ENCODE data around the gene ATP5F1E. TPM values are rescaled to one million over a fixed set of nuclear protein-coding genes. Genes with fewer than 3 reads are reported as not detected.
A peak's percentile ranks its signal among the peaks of the same experiment; 100 is the strongest.
"Not testable (repeated sequence)": the region's sequence is repeated elsewhere in the genome, so short reads cannot be mapped to it uniquely, and the experiment has no call there.

ATP5F1E gene
- total RNA-seq, 1 experiment from 2014 or later: 33.9 TPM

- DNase-seq (ENCODE audit: low read depth): no peak
These were observed 39.2 kb downstream of the ATP5F1E start for GRCh38 chr20:58992911-58993310.

DNA sequence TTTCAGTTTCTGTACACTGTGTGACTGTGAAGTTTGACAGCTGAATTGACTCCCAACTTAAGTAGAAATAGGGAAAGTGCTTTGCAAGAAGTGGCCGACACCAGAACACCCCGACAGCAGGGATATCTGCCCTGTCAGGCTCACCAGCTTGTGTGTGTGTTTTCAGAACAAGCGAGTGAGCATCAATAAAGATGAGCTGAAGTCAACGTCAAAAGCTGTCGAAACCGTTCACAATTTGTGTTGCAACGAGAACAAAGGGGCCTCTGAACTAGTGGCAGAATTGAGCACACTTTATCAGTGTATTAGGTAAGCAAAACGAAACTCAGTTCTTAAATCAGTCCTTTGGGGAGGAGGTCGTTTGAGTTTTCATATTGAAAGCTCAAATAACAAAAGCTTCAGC, 40.4 kb downstream of the ATP5F1E start:
- no peak for DNase-seq (ENCODE audit: low read depth)

- no peak for DNase-seq (ENCODE audit: low read depth)
These were observed 41.3 kb downstream of the ATP5F1E start for GRCh38 chr20:58990651-58991445.

DNA sequence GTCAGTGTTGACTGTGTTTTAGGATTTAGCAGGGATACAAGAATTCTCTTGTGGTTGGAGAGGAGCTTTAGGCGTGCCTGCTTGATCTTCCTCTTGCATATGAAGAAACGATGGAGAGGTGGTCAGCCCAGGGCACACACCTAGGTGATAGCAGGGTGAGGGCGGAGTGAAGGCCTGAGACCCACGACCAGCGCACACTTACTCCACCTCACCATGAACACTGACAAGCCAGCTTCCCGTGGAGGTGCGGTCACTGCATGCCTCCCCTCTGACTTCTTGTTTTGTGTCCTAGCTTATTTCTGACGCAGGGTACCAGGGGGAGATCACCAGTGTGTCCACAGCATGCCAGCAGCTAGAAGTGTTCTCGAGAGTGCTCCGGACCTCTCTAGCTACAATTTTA, 42.9 kb downstream of the ATP5F1E start:
- no peak for DNase-seq (ENCODE audit: low read depth)

- DNase-seq (ENCODE audit: low read depth): no peak
These were observed 43.6 kb downstream of the ATP5F1E start for GRCh38 chr20:58988565-58988882.

GRCh38 chr20:58987790-58988564, 44.2 kb downstream of the ATP5F1E start:
- no peak for DNase-seq (ENCODE audit: low read depth)

GRCh38 chr20:58986968-58987517, 45.1 kb downstream of the ATP5F1E start:
- no peak for DNase-seq (ENCODE audit: low read depth)

- no peak for DNase-seq (ENCODE audit: low read depth)
These were observed 45.7 kb downstream of the ATP5F1E start for GRCh38 chr20:58986286-58986967.

DNA sequence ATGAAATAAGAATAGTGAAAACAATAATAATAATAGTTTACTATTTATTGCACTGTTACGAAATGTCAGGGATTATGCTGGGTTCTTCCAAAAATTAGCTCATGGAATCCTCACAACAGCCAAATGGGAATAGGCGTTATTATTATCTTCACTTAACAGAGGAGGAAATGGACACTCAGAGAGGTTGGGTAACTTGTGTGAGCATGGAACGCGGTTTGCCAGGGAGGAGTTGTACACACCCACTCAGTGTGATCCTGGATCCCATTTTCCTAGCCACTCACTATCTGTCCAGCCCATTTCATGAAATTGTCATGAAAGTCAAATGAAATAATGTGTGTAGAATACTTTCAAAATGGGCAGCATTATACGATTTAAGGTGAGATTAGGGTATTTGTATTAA, 46.5 kb downstream of the ATP5F1E start:
- no peak for DNase-seq (ENCODE audit: low read depth)

DNA sequence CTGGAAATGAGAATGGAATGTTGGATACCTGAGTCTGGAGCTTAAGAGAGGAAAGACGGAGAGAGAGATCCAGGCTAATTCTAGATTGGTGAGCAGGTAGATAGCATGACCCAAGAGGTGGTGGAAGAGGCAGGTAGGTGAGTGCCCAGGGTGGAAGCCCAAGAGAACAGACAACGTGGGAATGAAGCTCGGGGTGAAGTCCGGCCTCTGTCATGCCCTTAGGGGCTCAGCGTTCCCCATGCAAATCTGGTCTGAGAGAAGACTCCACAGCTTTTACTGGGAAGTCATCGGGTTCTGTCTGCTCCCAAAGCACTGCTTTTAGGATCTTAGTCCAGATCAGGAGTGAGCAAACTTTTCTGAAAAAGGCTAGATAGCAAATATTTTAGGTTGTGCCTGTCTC, 47.4 kb downstream of the ATP5F1E start:
- DNase-seq (ENCODE audit: low read depth): no peak

GRCh38 chr20:58983115-58983468, 49.0 kb downstream of the ATP5F1E start:
- not testable (repeated sequence) for DNase-seq (ENCODE audit: low read depth)

DNA sequence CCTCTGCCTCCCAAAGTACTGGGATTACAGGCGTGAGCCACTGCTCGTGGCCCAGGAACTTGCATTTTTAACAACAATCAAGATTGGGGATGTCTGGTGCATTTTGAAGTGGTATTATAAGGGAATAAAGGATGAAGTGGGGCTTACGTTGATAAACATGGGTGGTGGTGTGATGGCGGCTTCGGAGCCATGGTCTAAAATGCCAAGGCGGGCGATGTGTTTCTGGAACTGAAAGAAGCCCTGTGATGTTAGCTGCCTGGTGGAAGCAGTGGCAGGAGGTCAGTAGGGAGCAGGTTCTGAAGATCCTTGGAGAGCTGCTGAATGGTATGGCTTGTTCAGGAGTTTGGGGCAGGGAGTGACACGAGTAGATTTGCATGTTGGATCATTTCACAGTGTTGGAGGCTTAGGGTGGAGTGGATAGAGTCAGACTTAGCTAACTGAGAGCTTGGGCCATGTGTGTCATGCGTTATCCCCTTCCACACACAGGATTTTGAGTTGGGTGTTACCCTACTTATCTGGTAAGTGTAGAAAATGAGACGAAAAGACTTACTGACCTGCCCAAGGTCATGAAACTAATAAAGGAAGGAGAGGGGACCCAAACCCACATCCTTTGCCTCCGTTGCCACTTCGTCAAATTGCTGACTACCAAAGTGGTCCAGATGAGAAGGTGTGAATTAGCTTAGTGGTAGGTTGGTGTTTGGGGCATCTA, 49.6 kb downstream of the ATP5F1E start:
- no peak for DNase-seq (ENCODE audit: low read depth)

DNA sequence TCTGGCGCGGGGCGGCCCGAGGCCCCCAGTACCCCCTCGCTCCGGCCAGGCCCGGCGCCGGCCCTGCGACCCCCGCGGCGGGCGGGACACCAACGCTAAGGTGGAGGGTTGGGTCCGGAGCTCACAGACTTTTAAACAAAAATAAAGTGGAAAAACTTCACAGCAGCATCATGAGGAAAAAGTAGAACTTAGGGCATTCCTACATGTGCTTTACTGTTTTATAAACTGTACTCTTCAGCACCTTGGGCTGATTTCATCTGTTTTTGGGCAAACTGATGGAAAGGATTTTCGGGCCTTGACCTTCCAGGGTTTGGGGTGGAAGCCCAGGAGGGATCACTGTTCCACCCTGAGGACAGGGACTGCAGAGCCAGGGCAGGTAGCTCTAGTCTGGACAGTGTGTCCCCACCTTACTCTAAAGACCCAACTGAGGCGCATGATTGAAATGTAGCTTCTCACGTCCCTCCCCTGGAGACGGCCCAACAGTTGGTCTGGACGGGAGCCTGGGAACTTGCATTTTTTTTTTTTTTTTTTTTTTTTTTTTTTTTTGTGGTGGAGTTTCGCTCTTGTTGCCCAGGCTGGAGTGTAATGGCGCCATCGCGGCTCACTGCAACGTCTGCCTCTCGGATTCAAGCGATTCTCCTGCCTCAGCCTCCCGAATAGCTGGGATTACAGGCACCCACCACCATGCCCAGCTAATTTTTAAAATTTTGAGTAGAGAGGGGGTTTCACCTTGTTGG, 50.3 kb downstream of the ATP5F1E start:
- DNase-seq (ENCODE audit: low read depth): peak; percentile 23

DNA sequence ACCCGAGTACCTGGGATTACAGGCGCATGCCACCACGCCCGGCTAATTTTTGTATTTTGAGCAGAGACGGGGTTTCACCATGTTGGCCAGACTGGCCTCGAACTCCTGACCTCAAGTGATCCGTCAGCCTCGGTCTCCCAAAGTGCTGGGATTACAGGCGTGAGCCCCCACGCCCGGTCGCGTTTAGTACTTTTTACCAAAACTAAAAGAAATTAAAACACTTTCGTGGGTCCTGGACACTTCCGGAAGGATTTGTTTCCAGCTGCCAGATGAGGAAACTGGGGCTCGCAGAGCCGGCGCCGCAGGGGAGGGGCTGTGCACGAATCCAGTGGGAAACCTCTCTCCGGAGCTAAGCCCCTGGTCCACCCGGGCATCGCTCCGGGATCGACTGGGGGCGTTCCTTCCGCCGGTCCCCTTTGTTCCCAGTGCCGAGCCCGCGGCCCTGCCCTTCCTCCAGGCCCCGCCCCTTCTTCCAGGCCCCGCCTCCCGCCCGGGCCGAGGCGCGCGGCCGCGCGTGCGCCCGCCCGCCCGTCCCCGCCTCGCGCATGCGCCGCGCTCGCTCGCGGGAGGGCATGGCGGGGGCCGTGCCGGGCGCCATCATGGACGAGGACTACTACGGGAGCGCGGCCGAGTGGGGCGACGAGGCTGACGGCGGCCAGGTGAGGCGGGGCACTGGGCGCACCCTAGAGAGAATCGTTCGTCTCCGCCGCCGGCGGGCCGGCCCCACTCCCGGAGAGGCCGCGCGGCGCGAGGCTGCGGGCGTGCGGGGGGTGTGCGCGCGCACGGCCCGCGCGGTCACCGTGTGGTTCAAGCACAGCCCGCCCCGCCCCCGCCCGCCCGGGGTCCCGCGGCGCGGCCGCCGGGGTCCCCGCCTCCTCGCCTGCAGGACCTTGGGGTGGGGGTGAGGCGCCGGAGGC, 51.2 kb downstream of the ATP5F1E start, which contains the start of gene NELFCD:
TSS of gene NELFCD (plus strand) at position 546 of the 917 bp plus-strand sequence. CDS start at position 600, 54 bp downstream.
- peak; percentile 70 for DNase-seq (ENCODE audit: low read depth)

DNA sequence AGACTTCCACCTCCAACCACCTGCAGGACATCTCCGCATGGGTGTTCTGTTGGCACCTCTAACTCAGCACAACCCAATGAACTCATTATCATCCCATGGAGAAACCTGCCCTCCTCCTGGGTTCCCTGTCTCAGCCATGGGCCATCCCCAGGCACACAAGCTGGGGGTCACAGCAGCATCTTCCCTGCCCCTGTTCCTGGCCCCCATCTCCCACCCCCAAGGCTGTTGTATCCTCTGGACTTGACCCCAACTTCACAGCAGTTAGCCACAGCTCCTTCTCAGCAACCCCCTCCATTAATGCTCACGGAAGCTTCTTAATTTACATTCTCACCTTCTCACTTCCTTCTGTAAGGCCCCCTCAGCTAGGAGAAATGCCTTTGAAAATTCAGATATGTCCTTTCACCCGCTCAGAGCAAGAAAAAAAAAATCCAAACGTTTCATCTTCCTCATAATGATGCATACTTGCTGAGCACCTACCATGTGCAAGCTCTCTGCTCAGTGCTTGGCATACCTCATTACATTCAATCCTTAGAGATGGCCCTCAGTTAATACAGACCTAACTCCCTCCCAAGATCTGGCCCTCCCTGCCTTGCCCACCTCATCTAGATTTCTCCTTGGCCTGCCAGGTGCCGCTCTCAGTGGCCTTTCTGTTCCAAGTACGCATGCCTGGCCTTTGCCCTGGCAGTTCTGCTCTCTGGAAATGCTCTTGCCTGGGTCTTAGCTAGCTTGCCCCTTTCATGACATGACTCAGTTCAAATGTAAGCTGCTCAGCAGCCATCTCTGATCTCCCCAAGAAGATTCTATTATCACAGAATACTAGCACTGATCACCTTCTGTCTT, 53.6 kb downstream of the ATP5F1E start:
- no peak for DNase-seq (ENCODE audit: low read depth)

DNA sequence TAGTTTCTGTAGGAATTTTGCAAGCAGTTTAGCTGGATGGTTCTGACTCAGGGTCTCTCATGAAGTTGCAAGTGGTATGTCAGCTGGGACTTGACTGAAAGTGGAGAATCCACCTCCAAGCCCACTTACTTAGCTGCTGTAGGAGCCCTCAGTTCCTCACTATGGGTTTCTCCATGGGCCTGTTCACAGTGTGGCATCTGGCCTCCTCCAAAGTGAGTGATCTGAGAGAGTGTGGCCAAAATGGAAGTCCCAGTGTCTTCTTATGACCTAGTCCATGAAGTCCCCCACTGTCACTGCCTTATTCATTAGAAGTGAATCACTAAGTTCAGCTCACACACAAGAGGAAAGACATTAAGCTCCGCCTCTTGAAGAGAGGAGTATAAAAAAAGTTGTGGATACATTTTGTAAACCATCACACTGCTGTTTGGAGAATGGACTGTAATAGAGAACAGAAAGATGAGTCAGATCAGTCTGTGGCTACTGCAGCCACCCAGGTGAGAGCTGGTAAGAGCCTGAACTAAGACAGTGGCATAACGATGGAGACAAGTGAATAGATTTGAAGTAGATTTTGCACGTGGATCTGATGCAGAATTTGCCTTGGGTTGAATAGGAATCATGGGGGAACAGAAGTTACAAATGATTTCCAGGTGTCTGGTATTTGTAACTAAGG, 55.9 kb downstream of the ATP5F1E start:
- peak; percentile 15 for DNase-seq (ENCODE audit: low read depth)
